ENCODE results near the gene NCAPG2. TPM values are rescaled to one million over a fixed set of nuclear protein-coding genes. Genes with fewer than 3 reads are reported as not detected.

The NCAPG2 gene
- total and polyA plus RNA-seq, 2 donors from 2014 or later, result 1.3 to 6.3 TPM

- Histone ChIP-seq H3K9ac (ENCODE audit: low read length in 3 of 3) (no peak overlapping the region), H3K36me3 (ENCODE audit: control insufficient read depth in 2 of 3, insufficient read depth in 3 of 3, low read length in 3 of 3) (peaks cover 0 to 14% (median 13%) of the 10 kb centered on the region in 3 donors), H3K9me3 (ENCODE audit: control insufficient read depth in 2 of 3, insufficient read depth in 1 of 3, low read length in 3 of 3) (no peaks in the 10 kb centered on the region), H3K27ac (ENCODE audit: low read depth in 2 of 2, low read length in 2 of 2) (no peak overlapping the region), H3K4me3 (ENCODE audit: low read length in 3 of 3) (no peak overlapping the region), H3K4me1 (ENCODE audit: control insufficient read depth in 2 of 3, insufficient read depth in 2 of 3, low read depth in 1 of 3, low read length in 3 of 3) (no peaks in the 10 kb centered on the region), H3K27me3 (ENCODE audit: control insufficient read depth, insufficient read depth, low read length) (no peaks in the 10 kb centered on the region)
- no peak for TF ChIP-seq CTCF (IDR thresholded peaks at IDR 0.05; ENCODE audit: borderline replicate concordance, extremely low read depth, insufficient read depth)
- intact Hi-C loops (cut with DNase I), result no loop called here
- no peak for DNase-seq
- FAIRE-seq, result no peak
Observed at GRCh38 chr7:158732494-158733219, 28.1 kb upstream of the NCAPG2 start.

DNA sequence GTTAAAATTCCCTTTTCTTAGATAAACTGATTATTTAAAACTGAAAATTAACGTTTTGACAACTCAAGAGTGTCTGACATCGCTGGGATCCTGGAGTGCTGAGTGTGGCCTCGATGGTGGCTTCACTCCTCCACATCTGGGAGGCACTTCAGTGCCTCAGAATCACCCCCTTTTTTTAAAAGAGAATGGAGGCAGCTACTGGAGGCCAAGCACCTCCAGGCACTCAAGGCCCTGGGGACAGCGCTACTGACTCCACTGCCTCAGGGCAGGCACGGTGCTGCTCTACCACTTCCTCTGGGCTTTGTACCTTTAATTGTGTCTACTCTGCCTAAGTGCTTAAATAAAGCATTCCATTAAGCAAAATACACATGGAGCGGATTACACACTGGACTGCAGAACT, 27.2 kb upstream of the NCAPG2 start:
- Histone ChIP-seq H3K9ac (ENCODE audit: low read length in 3 of 3) (no peak overlapping the region), H3K27ac (ENCODE audit: low read depth in 2 of 2, low read length in 2 of 2) (no peak overlapping the region), H3K27me3 (ENCODE audit: control insufficient read depth, insufficient read depth, low read length) (no peaks in the 10 kb centered on the region), H3K36me3 (ENCODE audit: control insufficient read depth in 2 of 3, insufficient read depth in 3 of 3, low read length in 3 of 3) (peaks cover 0 to 10% (median 9%) of the 10 kb centered on the region in 3 donors), H3K4me3 (ENCODE audit: low read length in 3 of 3) (no peak overlapping the region), H3K9me3 (ENCODE audit: control insufficient read depth in 2 of 3, insufficient read depth in 1 of 3, low read length in 3 of 3) (no peaks in the 10 kb centered on the region), H3K4me1 (ENCODE audit: control insufficient read depth in 2 of 3, insufficient read depth in 2 of 3, low read depth in 1 of 3, low read length in 3 of 3) (no peaks in the 10 kb centered on the region)
- no peak for FAIRE-seq
- DNase-seq, result no peak
- intact Hi-C loops (cut with DNase I), result no loop called here
- TF ChIP-seq CTCF (IDR thresholded peaks at IDR 0.05; ENCODE audit: borderline replicate concordance, extremely low read depth, insufficient read depth), result no peak

DNA sequence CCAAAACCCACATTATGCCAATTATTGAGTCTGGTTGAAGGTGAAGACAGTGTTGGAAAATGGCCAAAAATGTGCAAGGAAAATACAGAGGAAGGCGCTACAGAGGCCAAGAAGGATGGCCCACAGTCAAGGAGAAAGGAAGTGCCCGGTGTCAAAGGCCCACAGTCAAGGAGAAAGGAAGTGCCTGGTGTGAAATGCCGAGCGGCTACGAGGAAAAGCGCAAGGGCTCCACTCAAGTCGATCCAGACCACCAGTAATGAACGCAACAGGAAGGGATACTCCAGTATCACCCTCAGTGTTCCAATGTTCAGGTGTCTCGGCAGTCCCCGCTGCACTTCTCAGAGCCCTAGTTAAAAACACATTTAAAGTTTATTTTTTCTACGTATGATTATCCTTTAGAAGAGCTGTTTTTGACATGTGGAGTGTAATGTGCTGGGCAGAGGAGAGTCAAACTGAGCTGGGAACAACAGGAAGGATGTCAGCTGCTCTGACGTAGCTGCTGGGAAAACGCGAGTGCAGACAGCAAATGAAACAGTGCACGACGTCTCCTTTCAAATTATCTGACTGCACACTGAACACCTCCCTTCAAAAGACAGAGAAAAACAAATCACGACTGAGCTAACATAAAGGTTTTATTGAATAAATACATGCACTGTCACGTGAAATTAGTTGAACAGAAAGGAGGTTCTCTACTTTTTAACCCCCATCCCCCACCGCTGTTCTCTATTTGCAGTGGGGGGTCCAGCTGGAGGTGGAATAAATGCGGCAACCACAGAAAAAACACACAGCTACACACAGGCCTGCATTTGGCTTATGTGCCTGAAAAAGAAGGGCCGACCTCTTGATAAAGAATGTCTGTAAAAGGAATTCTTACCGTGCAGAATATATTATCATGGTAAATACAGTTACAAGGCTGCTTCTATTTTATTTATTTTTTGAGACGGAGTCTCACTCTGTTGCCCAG, 26.1 kb upstream of the NCAPG2 start:
- Histone ChIP-seq H3K27ac (ENCODE audit: low read depth in 2 of 2, low read length in 2 of 2) (peak overlapping the region in 1 of 2 donors; percentile 56), H3K4me3 (ENCODE audit: low read length in 3 of 3) (no peak overlapping the region), H3K4me1 (ENCODE audit: control insufficient read depth in 2 of 3, insufficient read depth in 2 of 3, low read depth in 1 of 3, low read length in 3 of 3) (no peaks in the 10 kb centered on the region), H3K9ac (ENCODE audit: low read length in 3 of 3) (no peak overlapping the region), H3K9me3 (ENCODE audit: control insufficient read depth in 2 of 3, insufficient read depth in 1 of 3, low read length in 3 of 3) (no peaks in the 10 kb centered on the region), H3K36me3 (ENCODE audit: control insufficient read depth in 2 of 3, insufficient read depth in 3 of 3, low read length in 3 of 3) (peaks cover 0 to 9% (median 4%) of the 10 kb centered on the region in 3 donors), H3K27me3 (ENCODE audit: control insufficient read depth, insufficient read depth, low read length) (no peaks in the 10 kb centered on the region)
- FAIRE-seq (no peak), DNase-seq (peak in 1 of 5 donors; percentile 36)
- no peak for TF ChIP-seq CTCF (IDR thresholded peaks at IDR 0.05; ENCODE audit: borderline replicate concordance, extremely low read depth, insufficient read depth)
- intact Hi-C loops (cut with DNase I), result no loop called here
